ENCODE data around the gene RPS6KA5. TPM values are rescaled to one million over a fixed set of nuclear protein-coding genes. Genes with fewer than 3 reads are reported as not detected.
"Not testable (repeated sequence)": the region's sequence is repeated elsewhere in the genome, so short reads cannot be mapped to it uniquely, and the experiment has no call there.

RPS6KA5 gene
- total RNA-seq, 4 donors from 2014 or later: 8.2 to 13.6 (median 10.2) TPM

- no peak overlapping the region for H3K4me3 ChIP-seq (ENCODE audit: low read depth, poor library complexity, severe bottlenecking)
- 93 to 97% methylated on average over 3 of the region's 3 CpGs for WGBS, 2 donors
Observed at GRCh38 chr14:90965765-90966164, 94.7 kb downstream of the RPS6KA5 start.

GRCh38 chr14:90963343-90963742 is 97.1 kb downstream of the RPS6KA5 start:
- no peak for DNase-seq (ENCODE audit: low spot score in 2 of 2)
- intact Hi-C loops (cut with DNase I; ENCODE audit: low total_unique reads): no loop called here
- 94 to 96% methylated on average over 4 of the region's 4 CpGs for WGBS, 2 donors
- TF ChIP-seq POLR2A (IDR thresholded peaks at IDR 0.05): no peak
- no peak overlapping the region for H3K4me3 ChIP-seq (ENCODE audit: low read depth, poor library complexity, severe bottlenecking)

More at GRCh38 chr14:90965765-90966164, 94.7 kb downstream of the RPS6KA5 start:
- intact Hi-C loops (cut with DNase I; ENCODE audit: low total_unique reads): no loop called here
- no peak for TF ChIP-seq POLR2A (IDR thresholded peaks at IDR 0.05)
- no peak for TF ChIP-seq CTCF (IDR thresholded peaks at IDR 0.05)
- DNase-seq (ENCODE audit: low spot score in 2 of 2): no peak

- TF ChIP-seq POLR2A (IDR thresholded peaks at IDR 0.05): no peak
- no peak for TF ChIP-seq CTCF (IDR thresholded peaks at IDR 0.05)
- H3K4me3 ChIP-seq (ENCODE audit: low read depth, poor library complexity, severe bottlenecking): no peak overlapping the region
- DNase-seq (ENCODE audit: low spot score in 2 of 2): no peak
- 84 to 86% methylated on average over 11 of the region's 11 CpGs for WGBS, 2 donors
- intact Hi-C loops (cut with DNase I; ENCODE audit: low total_unique reads): no loop called here
Observed at GRCh38 chr14:90962505-90963109, 97.8 kb downstream of the RPS6KA5 start.

DNA sequence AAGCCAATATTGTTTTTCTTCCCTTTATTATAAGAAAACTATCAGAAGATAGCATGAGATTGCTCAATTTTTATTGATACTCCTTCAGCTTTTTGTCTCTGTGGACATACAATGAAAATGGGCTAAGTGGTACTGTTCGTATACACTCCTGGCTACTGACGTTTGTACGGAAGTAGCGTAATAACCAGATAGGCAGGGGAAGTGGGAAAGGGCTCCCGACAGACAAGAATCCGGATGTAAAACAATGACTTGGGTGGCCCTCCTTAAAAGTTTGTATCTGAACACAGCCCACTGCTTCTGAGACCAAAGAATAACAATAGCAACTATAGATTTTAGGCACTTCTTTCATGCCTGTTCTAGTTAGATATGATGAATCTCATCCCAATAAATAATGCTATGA is 99.6 kb downstream of the RPS6KA5 start:
- WGBS, 2 donors: 87 to 94% methylated on average over 6 of the region's 6 CpGs
- no peak overlapping the region for H3K4me3 ChIP-seq (ENCODE audit: low read depth, poor library complexity, severe bottlenecking)
- intact Hi-C loops (cut with DNase I; ENCODE audit: low total_unique reads): no loop called here
- DNase-seq (ENCODE audit: low spot score in 2 of 2): no peak
- no peak for TF ChIP-seq POLR2A (IDR thresholded peaks at IDR 0.05)
- no peak for TF ChIP-seq CTCF (IDR thresholded peaks at IDR 0.05)

DNA sequence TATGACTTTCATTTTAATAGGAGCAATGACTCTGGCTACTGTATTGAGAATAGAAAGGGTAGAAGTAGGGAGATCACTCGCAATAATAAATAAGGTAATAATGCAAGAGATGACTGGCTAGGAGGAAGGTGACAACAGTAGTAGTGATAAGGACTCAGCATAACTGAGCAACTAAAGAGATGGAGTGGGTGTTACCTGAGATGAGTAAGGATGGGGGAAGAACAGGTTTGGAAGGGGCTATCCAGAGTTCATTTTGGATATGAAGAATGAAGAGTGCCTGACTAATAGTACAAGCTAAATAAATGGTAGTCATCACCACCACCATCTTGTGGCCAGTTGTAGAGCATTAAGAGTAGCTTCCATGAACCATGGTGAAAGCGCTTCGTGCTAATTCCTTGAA is 101.1 kb downstream of the RPS6KA5 start:
- TF ChIP-seq POLR2A (IDR thresholded peaks at IDR 0.05) (no peak), CTCF (IDR thresholded peaks at IDR 0.05) (no peak)
- WGBS, 2 donors: 96 to 98% methylated on average over 3 of the region's 3 CpGs
- intact Hi-C loops (cut with DNase I; ENCODE audit: low total_unique reads): no loop called here
- H3K4me3 ChIP-seq (ENCODE audit: low read depth, poor library complexity, severe bottlenecking): no peak overlapping the region
- no peak for DNase-seq (ENCODE audit: low spot score in 2 of 2)

DNA sequence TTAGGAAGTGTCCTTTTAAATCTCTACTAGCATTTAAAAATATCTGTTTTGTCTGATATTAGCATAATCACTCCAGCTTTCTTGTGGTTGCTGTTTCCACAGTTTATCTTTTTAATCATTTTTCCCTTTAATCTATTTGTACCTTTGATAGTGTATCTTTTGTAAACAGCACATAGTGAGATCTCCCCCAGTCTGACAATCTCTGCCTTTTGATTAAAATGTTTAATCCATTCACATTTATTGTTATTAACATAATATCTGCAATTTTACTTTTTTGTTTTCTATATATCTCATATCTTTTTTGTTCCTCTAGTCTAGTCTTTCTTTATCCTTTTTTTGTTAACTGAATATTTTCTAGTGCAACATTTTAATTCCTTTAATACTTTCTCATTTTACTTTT is 104.2 kb downstream of the RPS6KA5 start:
- H3K4me3 ChIP-seq (ENCODE audit: low read depth, poor library complexity, severe bottlenecking): no peak overlapping the region
- no peak for TF ChIP-seq CTCF (IDR thresholded peaks at IDR 0.05)
- no peak for TF ChIP-seq POLR2A (IDR thresholded peaks at IDR 0.05)
- intact Hi-C loops (cut with DNase I; ENCODE audit: low total_unique reads): no loop called here
- no peak for DNase-seq (ENCODE audit: low spot score in 2 of 2)

GRCh38 chr14:90953643-90954042 is 106.8 kb downstream of the RPS6KA5 start:
- DNase-seq (ENCODE audit: low spot score in 2 of 2); intact Hi-C loops (cut with DNase I; ENCODE audit: low total_unique reads); H3K4me3 ChIP-seq (ENCODE audit: low read depth, poor library complexity, severe bottlenecking): not testable (repeated sequence)
- 53 to 71% methylated on average over 2 of the region's 2 CpGs for WGBS, 2 donors
